Measurements from ENCODE around the gene ATG14.

GRCh38 chr14:55316564-55316963, 95.1 kb downstream of the ATG14 start:
- TF ChIP-seq CTCF (IDR thresholded peaks at IDR 0.05) (no peak), POLR2AphosphoS5 (IDR thresholded peaks at IDR 0.05) (no peak), POLR2A (IDR thresholded peaks at IDR 0.05) (no peak), EP300 (IDR thresholded peaks at IDR 0.05) (no peak)
